ENCODE results near the gene CFL1. TPM values are rescaled to one million over a fixed set of nuclear protein-coding genes. Genes with fewer than 3 reads are reported as not detected.

CFL1 gene
- total and polyA plus RNA-seq, 9 donors, result 215 to 693 (median 476) TPM

GRCh38 chr11:65814131-65814985 is 43.6 kb downstream of the CFL1 start:
- no peak overlapping the region for H3K4me3 ChIP-seq
- intact Hi-C loops (cut with DNase I), result loop anchor here in 2 of 4 donors (5.0 to 10.0 kb wide), 2 partner anchors 37 to 100 kb away; partner anchors contain the start of gene KAT5 (in 1 of the 2)
- H3K9me3 ChIP-seq, result no peaks in the 10 kb centered on the region
- TF ChIP-seq CTCF (IDR thresholded peaks at IDR 0.05) (no peak), POLR2A (IDR thresholded peaks at IDR 0.05) (no peak), EP300 (IDR thresholded peaks at IDR 0.05) (no peak)
- 51 to 66% (median 61%) methylated on average over 17 to 18 of the region's 18 CpGs for WGBS, 3 donors
- no peaks in the 10 kb centered on the region for H3K36me3 ChIP-seq
- peaks cover 2% of the 10 kb centered on the region for H3K4me1 ChIP-seq (ENCODE audit: insufficient read depth)
- H3K27me3 ChIP-seq, result no peaks in the 10 kb centered on the region
- no peak overlapping the region for H3K27ac ChIP-seq
- no peak for DNase-seq

GRCh38 chr11:65811764-65812475 is 46.1 kb downstream of the CFL1 start:
- DNase-seq, result no peak
- intact Hi-C loops (cut with DNase I), result loop anchor here in 2 of 4 donors (5.0 to 10.0 kb wide), 2 partner anchors 35 to 97 kb away; partner anchors contain the start of gene KAT5 (in 1 of the 2)
- no peak overlapping the region for H3K27ac ChIP-seq
- 48 to 52% (median 49%) methylated on average over 19 of the region's 19 CpGs for WGBS, 3 donors
- no peaks in the 10 kb centered on the region for H3K27me3 ChIP-seq
- H3K4me3 ChIP-seq, result no peak overlapping the region
- no peaks in the 10 kb centered on the region for H3K9me3 ChIP-seq
- no peaks in the 10 kb centered on the region for H3K36me3 ChIP-seq
- TF ChIP-seq POLR2A (IDR thresholded peaks at IDR 0.05), result no peak
- no peak for TF ChIP-seq EP300 (IDR thresholded peaks at IDR 0.05)
- no peak for TF ChIP-seq CTCF (IDR thresholded peaks at IDR 0.05)
- H3K4me1 ChIP-seq (ENCODE audit: insufficient read depth), result no peaks in the 10 kb centered on the region

- H3K27me3 ChIP-seq, result no peaks in the 10 kb centered on the region
- intact Hi-C loops (cut with DNase I), result loop anchor here in 2 of 4 donors (5.0 to 10.0 kb wide), 2 partner anchors 33 to 95 kb away; partner anchors contain the start of gene KAT5 (in 1 of the 2)
- no peak overlapping the region for H3K4me3 ChIP-seq
- H3K4me1 ChIP-seq (ENCODE audit: insufficient read depth), result no peaks in the 10 kb centered on the region
- H3K36me3 ChIP-seq, result no peaks in the 10 kb centered on the region
- TF ChIP-seq EP300 (IDR thresholded peaks at IDR 0.05), result no peak
- no peak for TF ChIP-seq POLR2A (IDR thresholded peaks at IDR 0.05)
- no peak for TF ChIP-seq CTCF (IDR thresholded peaks at IDR 0.05)
- H3K27ac ChIP-seq, result no peak overlapping the region
- no peak for DNase-seq
- 75 to 81% (median 75%) methylated on average over 23 of the region's 23 CpGs for WGBS, 3 donors
- H3K9me3 ChIP-seq, result no peaks in the 10 kb centered on the region
Measured at GRCh38 chr11:65810046-65810868, 47.7 kb downstream of the CFL1 start.

- TF ChIP-seq CTCF (IDR thresholded peaks at IDR 0.05) (no peak), POLR2A (IDR thresholded peaks at IDR 0.05) (no peak), EP300 (IDR thresholded peaks at IDR 0.05) (no peak)
- WGBS, 3 donors, result 73 to 81% (median 80%) methylated on average over 9 of the region's 9 CpGs
- H3K27ac ChIP-seq, result no peak overlapping the region
- no peaks in the 10 kb centered on the region for H3K36me3 ChIP-seq
- no peaks in the 10 kb centered on the region for H3K4me1 ChIP-seq (ENCODE audit: insufficient read depth)
- no peak for DNase-seq
- H3K4me3 ChIP-seq, result no peak overlapping the region
- H3K27me3 ChIP-seq, result no peaks in the 10 kb centered on the region
- no peaks in the 10 kb centered on the region for H3K9me3 ChIP-seq
- intact Hi-C loops (cut with DNase I), result no loop called here
Measured at GRCh38 chr11:65809496-65809895, 48.5 kb downstream of the CFL1 start.

All from ovary (tissue), 9 donors.